HUES6 (cell line): ENCODE measurements around the gene KL.

Experiments used
- H3K27ac ChIP-seq: 2 replicates; pipeline ENCODE4 v1.7.0; 2013; ENCODE audit warnings: low read depth, mild to moderate bottlenecking, low read length, inconsistent platforms
- H3K27me3 ChIP-seq: 2 replicates; pipeline ENCODE4 v1.6.1; 2013; ENCODE audit warnings: low read length; ENCODE audit not compliant: control insufficient read depth, insufficient read depth
- H3K36me3 ChIP-seq: 2 replicates; pipeline ENCODE4 v1.6.1; 2013; ENCODE audit warnings: low read length; ENCODE audit not compliant: control insufficient read depth, insufficient read depth
- H3K4me1 ChIP-seq: 2 replicates; pipeline ENCODE4 v1.6.1; 2013; ENCODE audit warnings: low read length; ENCODE audit not compliant: control insufficient read depth, insufficient read depth
- H3K4me3 ChIP-seq: 2 replicates; pipeline ENCODE4 v1.5.1; 2013; ENCODE audit warnings: low read depth, low read length
- H3K9ac ChIP-seq: one replicate; pipeline ENCODE4 v1.6.1; 2013; ENCODE audit warnings: mild to moderate bottlenecking, low read length
- H3K9me3 ChIP-seq: 2 replicates; pipeline ENCODE4 v1.6.1; 2013; ENCODE audit warnings: low read depth, low read length; ENCODE audit not compliant: control insufficient read depth, insufficient read depth

The KL gene

GRCh38 chr13:33114146-33114545 lies 97.9 kb downstream of the KL start:
- H3K4me1 ChIP-seq: no peaks in the 10 kb centered on the region; the same call in 1 of the 2 replicates
- no peak overlapping the region for H3K4me3 ChIP-seq
- H3K9me3 ChIP-seq: no peaks in the 10 kb centered on the region
- H3K36me3 ChIP-seq: no peaks in the 10 kb centered on the region
- no peaks in the 10 kb centered on the region for H3K27me3 ChIP-seq
- H3K27ac ChIP-seq: no peak overlapping the region
- H3K9ac ChIP-seq: no peak overlapping the region

GRCh38 chr13:33115274-33115673 lies 99.1 kb downstream of the KL start:
- no peak overlapping the region for H3K9ac ChIP-seq
- no peaks in the 10 kb centered on the region for H3K27me3 ChIP-seq
- H3K36me3 ChIP-seq: no peaks in the 10 kb centered on the region
- no peak overlapping the region for H3K27ac ChIP-seq
- no peaks in the 10 kb centered on the region for H3K9me3 ChIP-seq
- H3K4me3 ChIP-seq: no peak overlapping the region
- no peaks in the 10 kb centered on the region; the same call in 1 of the 2 replicates for H3K4me1 ChIP-seq
